HFF-Myc (cell line): ENCODE results near the gene MRPL19.

Experiments used
- DNase-seq: peaks from one replicate; pipeline ENCODE4 v3.0.0-alpha.2; 2011; ENCODE audit warnings: low read depth; ENCODE audit errors: extremely low read depth
- H3K4me3 ChIP-seq: replicated peaks from 2 replicates; pipeline ENCODE4 v1.5.1; 2011; ENCODE audit warnings: low read depth, mild to moderate bottlenecking, control low read depth, low read length
- CTCF ChIP-seq: IDR thresholded peaks from 2 replicates; pipeline ENCODE4 v1.5.1; 2012; ENCODE audit warnings: mild to moderate bottlenecking, low read depth, low read length, control low read depth; ENCODE audit errors: missing control alignments

The MRPL19 gene

GRCh38 chr2:75716406-75716805 is 69.8 kb downstream of the MRPL19 start:
- TF ChIP-seq CTCF, result no peak
- H3K4me3 ChIP-seq, result no peak overlapping the region
- DNase-seq, result no peak

GRCh38 chr2:75719616-75720015 is 73.0 kb downstream of the MRPL19 start:
- TF ChIP-seq CTCF, result no peak
- H3K4me3 ChIP-seq, result no peak overlapping the region
- no peak for DNase-seq

- no peak for DNase-seq
- H3K4me3 ChIP-seq, result no peak overlapping the region
- TF ChIP-seq CTCF, result no peak
Observed at GRCh38 chr2:75720525-75720924, 73.9 kb downstream of the MRPL19 start.

- TF ChIP-seq CTCF, result no peak
- no peak overlapping the region for H3K4me3 ChIP-seq
- DNase-seq, result no peak
Observed at GRCh38 chr2:75722687-75723086, 76.1 kb downstream of the MRPL19 start.

- H3K4me3 ChIP-seq, result no peak overlapping the region
- no peak for TF ChIP-seq CTCF
- no peak for DNase-seq
Observed at GRCh38 chr2:75728614-75729419, 82.2 kb downstream of the MRPL19 start.

GRCh38 chr2:75729861-75730260 is 83.3 kb downstream of the MRPL19 start:
- no peak overlapping the region for H3K4me3 ChIP-seq
- no peak for DNase-seq
- TF ChIP-seq CTCF, result peak; percentile 7

GRCh38 chr2:75736276-75736675 is 89.7 kb downstream of the MRPL19 start:
- DNase-seq, result no peak
- H3K4me3 ChIP-seq, result no peak overlapping the region
- no peak for TF ChIP-seq CTCF
